Measurements from ENCODE around the gene INAFM1. TPM values are rescaled to one million over a fixed set of nuclear protein-coding genes. Genes with fewer than 3 reads are reported as not detected.

Gene INAFM1
- total and polyA plus RNA-seq, 9 of the 15 experiments (the other 6 are each of a cell fraction or from before 2014, with no cell fraction given), result 0.71 to 30.9 (median 3.1) TPM

DNA sequence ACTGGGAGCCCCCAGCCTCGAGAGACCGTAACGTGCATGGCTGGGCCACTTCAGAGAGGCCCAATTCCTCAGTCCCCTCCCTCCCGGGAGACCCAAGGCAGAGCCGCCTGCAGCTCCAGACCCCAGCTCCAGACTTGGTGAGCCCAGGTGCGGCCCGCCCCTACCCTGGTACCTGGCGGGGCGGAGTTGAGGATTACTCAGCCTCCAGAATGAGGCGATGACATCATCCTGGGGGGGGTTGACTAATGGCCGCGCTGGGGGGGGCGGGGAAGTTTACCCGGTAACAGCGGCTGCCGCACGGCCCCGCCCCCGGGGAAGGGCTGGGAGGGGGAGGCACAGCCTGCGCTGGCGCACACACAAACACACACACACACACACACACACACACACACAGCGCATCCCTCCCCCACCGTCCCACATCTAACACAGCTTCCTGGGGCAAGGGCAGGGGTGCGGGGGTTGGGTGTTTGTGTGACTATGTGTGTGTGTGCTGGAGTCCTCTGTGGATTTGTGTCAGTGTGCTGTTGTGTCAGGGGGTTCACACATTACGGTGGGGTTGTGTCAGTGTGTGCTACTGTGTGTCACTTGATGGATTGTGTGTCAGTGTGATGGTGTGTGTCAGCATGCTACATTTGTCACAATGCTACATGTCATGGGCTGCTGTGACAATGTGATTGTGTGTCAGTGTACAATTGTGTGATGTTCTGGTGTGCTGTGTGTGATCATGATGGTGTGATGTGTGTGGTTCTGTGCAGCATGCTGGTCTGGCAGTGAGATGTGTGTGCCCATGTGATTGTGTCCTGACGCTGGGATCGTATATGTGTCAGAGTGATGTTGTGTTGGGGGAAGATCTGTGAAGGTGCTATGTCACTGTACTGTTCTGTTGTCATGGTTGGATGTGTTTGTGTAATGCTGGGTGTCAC, 33.4 kb upstream of the INAFM1 start (continued):
- TF ChIP-seq, protein P1, sequence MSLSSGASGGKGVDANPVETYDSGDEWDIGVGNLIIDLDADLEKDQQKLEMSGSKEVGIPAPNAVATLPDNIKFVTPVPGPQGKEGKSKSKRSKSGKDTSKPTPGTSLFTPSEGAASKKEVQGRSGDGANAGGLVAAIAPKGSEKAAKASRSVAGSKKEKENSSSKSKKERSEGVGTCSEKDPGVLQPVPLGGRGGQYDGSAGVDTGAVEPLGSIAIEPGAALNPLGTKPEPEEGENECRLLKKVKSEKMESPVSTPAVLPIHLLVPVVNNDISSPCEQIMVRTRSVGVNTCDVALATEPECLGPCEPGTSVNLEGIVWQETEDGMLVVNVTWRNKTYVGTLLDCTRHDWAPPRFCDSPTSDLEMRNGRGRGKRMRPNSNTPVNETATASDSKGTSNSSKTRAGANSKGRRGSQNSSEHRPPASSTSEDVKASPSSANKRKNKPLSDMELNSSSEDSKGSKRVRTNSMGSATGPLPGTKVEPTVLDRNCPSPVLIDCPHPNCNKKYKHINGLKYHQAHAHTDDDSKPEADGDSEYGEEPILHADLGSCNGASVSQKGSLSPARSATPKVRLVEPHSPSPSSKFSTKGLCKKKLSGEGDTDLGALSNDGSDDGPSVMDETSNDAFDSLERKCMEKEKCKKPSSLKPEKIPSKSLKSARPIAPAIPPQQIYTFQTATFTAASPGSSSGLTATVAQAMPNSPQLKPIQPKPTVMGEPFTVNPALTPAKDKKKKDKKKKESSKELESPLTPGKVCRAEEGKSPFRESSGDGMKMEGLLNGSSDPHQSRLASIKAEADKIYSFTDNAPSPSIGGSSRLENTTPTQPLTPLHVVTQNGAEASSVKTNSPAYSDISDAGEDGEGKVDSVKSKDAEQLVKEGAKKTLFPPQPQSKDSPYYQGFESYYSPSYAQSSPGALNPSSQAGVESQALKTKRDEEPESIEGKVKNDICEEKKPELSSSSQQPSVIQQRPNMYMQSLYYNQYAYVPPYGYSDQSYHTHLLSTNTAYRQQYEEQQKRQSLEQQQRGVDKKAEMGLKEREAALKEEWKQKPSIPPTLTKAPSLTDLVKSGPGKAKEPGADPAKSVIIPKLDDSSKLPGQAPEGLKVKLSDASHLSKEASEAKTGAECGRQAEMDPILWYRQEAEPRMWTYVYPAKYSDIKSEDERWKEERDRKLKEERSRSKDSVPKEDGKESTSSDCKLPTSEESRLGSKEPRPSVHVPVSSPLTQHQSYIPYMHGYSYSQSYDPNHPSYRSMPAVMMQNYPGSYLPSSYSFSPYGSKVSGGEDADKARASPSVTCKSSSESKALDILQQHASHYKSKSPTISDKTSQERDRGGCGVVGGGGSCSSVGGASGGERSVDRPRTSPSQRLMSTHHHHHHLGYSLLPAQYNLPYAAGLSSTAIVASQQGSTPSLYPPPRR (CRISPR knock-in tag; IDR thresholded peaks at IDR 0.05; ENCODE audit: borderline replicate concordance), result no peak
- TF ChIP-seq, protein P2, sequence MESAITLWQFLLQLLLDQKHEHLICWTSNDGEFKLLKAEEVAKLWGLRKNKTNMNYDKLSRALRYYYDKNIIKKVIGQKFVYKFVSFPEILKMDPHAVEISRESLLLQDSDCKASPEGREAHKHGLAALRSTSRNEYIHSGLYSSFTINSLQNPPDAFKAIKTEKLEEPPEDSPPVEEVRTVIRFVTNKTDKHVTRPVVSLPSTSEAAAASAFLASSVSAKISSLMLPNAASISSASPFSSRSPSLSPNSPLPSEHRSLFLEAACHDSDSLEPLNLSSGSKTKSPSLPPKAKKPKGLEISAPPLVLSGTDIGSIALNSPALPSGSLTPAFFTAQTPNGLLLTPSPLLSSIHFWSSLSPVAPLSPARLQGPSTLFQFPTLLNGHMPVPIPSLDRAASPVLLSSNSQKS (CRISPR knock-in tag; IDR thresholded peaks at IDR 0.05), result no peak
- TF ChIP-seq ZEB2 (IDR thresholded peaks at IDR 0.05) (peak; percentile 88), SP1 (CRISPR knock-in tag; IDR thresholded peaks at IDR 0.05) (peak; percentile 83), ZNF77 (CRISPR knock-in tag; IDR thresholded peaks at IDR 0.05) (no peak), RHOXF2B (CRISPR knock-in tag; conservative IDR thresholded peaks at IDR 0.05) (no peak), CCNT2 (IDR thresholded peaks at IDR 0.05; ENCODE audit: borderline replicate concordance, extremely low read depth, insufficient read length, low read depth, low read length) (peak; percentile 35), CBX1 (IDR thresholded peaks at IDR 0.05; ENCODE audit: low read depth) (peak; percentile 93), POLR2A (conservative IDR thresholded peaks at IDR 0.05) (no peak), FOXM1 (IDR thresholded peaks at IDR 0.05; ENCODE audit: low read depth) (0 out of 2 replicates have a peak, but pooled peaks have one; percentile 12), FOXM1 (CRISPR knock-in tag; IDR thresholded peaks at IDR 0.05; ENCODE audit: low read depth) (no peak), CXXC5 (CRISPR knock-in tag; IDR thresholded peaks at IDR 0.05) (peak; percentile 76)
- TF ChIP-seq, protein P3, sequence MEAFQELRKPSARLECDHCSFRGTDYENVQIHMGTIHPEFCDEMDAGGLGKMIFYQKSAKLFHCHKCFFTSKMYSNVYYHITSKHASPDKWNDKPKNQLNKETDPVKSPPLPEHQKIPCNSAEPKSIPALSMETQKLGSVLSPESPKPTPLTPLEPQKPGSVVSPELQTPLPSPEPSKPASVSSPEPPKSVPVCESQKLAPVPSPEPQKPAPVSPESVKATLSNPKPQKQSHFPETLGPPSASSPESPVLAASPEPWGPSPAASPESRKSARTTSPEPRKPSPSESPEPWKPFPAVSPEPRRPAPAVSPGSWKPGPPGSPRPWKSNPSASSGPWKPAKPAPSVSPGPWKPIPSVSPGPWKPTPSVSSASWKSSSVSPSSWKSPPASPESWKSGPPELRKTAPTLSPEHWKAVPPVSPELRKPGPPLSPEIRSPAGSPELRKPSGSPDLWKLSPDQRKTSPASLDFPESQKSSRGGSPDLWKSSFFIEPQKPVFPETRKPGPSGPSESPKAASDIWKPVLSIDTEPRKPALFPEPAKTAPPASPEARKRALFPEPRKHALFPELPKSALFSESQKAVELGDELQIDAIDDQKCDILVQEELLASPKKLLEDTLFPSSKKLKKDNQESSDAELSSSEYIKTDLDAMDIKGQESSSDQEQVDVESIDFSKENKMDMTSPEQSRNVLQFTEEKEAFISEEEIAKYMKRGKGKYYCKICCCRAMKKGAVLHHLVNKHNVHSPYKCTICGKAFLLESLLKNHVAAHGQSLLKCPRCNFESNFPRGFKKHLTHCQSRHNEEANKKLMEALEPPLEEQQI (IDR thresholded peaks at IDR 0.05), result no peak
- TF ChIP-seq, protein P4, sequence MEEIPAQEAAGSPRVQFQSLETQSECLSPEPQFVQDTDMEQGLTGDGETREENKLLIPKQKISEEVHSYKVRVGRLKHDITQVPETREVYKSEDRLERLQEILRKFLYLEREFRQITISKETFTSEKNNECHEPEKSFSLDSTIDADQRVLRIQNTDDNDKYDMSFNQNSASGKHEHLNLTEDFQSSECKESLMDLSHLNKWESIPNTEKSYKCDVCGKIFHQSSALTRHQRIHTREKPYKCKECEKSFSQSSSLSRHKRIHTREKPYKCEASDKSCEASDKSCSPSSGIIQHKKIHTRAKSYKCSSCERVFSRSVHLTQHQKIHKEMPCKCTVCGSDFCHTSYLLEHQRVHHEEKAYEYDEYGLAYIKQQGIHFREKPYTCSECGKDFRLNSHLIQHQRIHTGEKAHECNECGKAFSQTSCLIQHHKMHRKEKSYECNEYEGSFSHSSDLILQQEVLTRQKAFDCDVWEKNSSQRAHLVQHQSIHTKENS (CRISPR knock-in tag; IDR thresholded peaks at IDR 0.05), result no peak
- TF ChIP-seq, protein P5, sequence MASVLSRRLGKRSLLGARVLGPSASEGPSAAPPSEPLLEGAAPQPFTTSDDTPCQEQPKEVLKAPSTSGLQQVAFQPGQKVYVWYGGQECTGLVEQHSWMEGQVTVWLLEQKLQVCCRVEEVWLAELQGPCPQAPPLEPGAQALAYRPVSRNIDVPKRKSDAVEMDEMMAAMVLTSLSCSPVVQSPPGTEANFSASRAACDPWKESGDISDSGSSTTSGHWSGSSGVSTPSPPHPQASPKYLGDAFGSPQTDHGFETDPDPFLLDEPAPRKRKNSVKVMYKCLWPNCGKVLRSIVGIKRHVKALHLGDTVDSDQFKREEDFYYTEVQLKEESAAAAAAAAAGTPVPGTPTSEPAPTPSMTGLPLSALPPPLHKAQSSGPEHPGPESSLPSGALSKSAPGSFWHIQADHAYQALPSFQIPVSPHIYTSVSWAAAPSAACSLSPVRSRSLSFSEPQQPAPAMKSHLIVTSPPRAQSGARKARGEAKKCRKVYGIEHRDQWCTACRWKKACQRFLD (CRISPR knock-in tag; IDR thresholded peaks at IDR 0.05), result no peak

Measured in K562 (cell line).